AG04450 (cell line): ENCODE measurements around the gene DIP2C. TPM values are rescaled to one million over a fixed set of nuclear protein-coding genes. Genes with fewer than 3 reads are reported as not detected.

Source experiments
- CTCF ChIA-PET: fragments of 300-600, 350-600 bp; formaldehyde crosslinking; extraction: SDS; loops from one replicate; lab custom pipeline; 2022; ENCODE audit warnings: antibody characterized with exemption, inconsistent platforms; lab: Charles Lee
- POLR2A ChIA-PET: fragments of 350-600 bp; formaldehyde crosslinking; extraction: SDS; loops from one replicate; lab custom pipeline; 2021; ENCODE audit warnings: antibody characterized with exemption, inconsistent platforms; lab: Yijun Ruan, JAX
- DNase-seq: peaks from one replicate; pipeline ENCODE4 v3.0.0-alpha.2; 2011; ENCODE audit warnings: low read depth, low spot score
- H3K27ac ChIP-seq: one replicate; pipeline ENCODE4 v1.5.1; 2012; ENCODE audit warnings: low read depth, low read length, control low read depth
- H3K27me3 ChIP-seq: one replicate; pipeline ENCODE4 v1.6.0; 2012; ENCODE audit warnings: low read length; ENCODE audit not compliant: control insufficient read depth, insufficient read depth
- H3K4me3 ChIP-seq: 2 replicates; pipeline ENCODE4 v1.5.1; 2011; ENCODE audit warnings: mild to moderate bottlenecking, low read depth, low read length, control low read depth
- H3K9me3 ChIP-seq: 2 replicates; pipeline ENCODE4 v1.5.1; 2012; ENCODE audit warnings: low read length; ENCODE audit not compliant: control insufficient read depth, insufficient read depth
- CTCF ChIP-seq: IDR thresholded peaks from 2 replicates; pipeline ENCODE4 v1.5.1; 2011; ENCODE audit warnings: low read depth, low read length, control low read depth, inconsistent platforms
- polyA plus RNA-seq: library from polyadenylated mRNA; depleted of rRNA; stranded (reverse); fragments of >200 nt; gene quantifications from 2 replicates; pipeline ENCODE4 v1.2.3, GENCODE V29; 2011

Gene DIP2C
- polyA plus RNA-seq, 1 experiment = 9.6 TPM

GRCh38 chr10:631266-631665 lies 58.2 kb downstream of the DIP2C start:
- TF ChIP-seq CTCF = no peak
- Histone ChIP-seq H3K27ac (no peak overlapping the region), H3K9me3 (peaks cover 26% of the 10 kb centered on the region; the same call in 1 of the 2 replicates), H3K4me3 (no peak overlapping the region), H3K27me3 (no peaks in the 10 kb centered on the region)
- no peak for DNase-seq
- POLR2A ChIA-PET = no interaction called here
- CTCF ChIA-PET = no interaction called here

GRCh38 chr10:630581-631073 lies 58.8 kb downstream of the DIP2C start:
- ChIA-PET POLR2A (no interaction called here), CTCF (no interaction called here)
- no peak overlapping the region for H3K27ac ChIP-seq
- H3K9me3 ChIP-seq = peaks cover 26% of the 10 kb centered on the region; the same call in 1 of the 2 replicates
- no peak for TF ChIP-seq CTCF
- no peak for DNase-seq
- no peaks in the 10 kb centered on the region for H3K27me3 ChIP-seq
- H3K4me3 ChIP-seq = no peak overlapping the region

- no peak overlapping the region for H3K27ac ChIP-seq
- ChIA-PET POLR2A (no interaction called here), CTCF (no interaction called here)
- no peak for TF ChIP-seq CTCF
- H3K9me3 ChIP-seq = peaks cover 26% of the 10 kb centered on the region; the same call in 1 of the 2 replicates
- H3K4me3 ChIP-seq = no peak overlapping the region
- DNase-seq = no peak
- no peaks in the 10 kb centered on the region for H3K27me3 ChIP-seq
These were observed 60.1 kb downstream of the DIP2C start for GRCh38 chr10:629186-629998.

- no peak for TF ChIP-seq CTCF
- POLR2A ChIA-PET = no interaction called here
- H3K27me3 ChIP-seq = no peaks in the 10 kb centered on the region
- H3K27ac ChIP-seq = no peak overlapping the region
- no peak for DNase-seq
- CTCF ChIA-PET = interaction anchor here (1.0 kb wide), 1 partner anchor 14 kb away, joined by 3 read pairs; no protein-coding TSS in a partner anchor
- H3K9me3 ChIP-seq = peaks cover 26% of the 10 kb centered on the region; the same call in 1 of the 2 replicates
- H3K4me3 ChIP-seq = no peak overlapping the region
These were observed 61.0 kb downstream of the DIP2C start for GRCh38 chr10:628386-629045.
